ENCODE data around the gene CYP27B1. TPM values are rescaled to one million over a fixed set of nuclear protein-coding genes. Genes with fewer than 3 reads are reported as not detected.

CYP27B1 gene
- total RNA-seq, 2 experiments from 2014 or later, result 6.9 to 7.1 TPM

DNA sequence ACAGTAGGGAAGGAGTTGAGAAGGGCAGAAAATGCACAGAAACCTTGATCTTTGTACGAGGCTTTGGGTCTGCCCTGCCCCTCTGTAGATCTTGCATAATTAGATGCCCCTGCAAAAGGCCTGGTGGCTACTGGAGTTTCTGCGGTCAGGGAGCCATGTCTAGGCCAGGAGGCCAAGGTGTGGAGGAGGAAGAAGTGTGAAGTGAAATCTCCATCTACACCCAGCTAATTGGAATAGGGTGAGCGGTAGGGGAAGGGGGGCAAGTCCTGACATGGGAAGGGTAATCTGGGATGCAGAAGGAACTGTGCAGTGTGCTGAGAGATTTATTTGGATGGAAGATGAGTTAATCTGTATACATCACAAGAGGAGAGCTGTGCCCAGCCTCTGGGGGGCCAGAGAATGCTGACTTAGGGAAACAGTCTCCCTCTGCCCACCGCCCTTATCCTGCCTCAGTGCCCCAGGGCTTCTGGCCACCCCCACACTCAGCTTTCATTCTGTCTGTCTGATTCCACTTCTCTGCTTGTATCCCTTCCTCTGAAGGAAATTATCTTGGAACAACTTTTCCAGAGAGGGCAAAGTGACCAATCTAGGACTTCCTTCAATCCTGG is 5.4 kb downstream of the CYP27B1 start:
- POLR2A ChIA-PET, result no interaction called here
- Histone ChIP-seq H3K9me3 (ENCODE audit: low read length) (no peaks in the 10 kb centered on the region), H3K79me2 (ENCODE audit: insufficient read depth, low read depth, low read length) (peaks cover 7% of the 10 kb centered on the region; the same call in 1 of the 2 replicates), H3K27ac (ENCODE audit: low read depth, low read length, poor library complexity, severe bottlenecking) (no peak overlapping the region), H3K4me1 (ENCODE audit: insufficient read depth, low read length, poor library complexity, severe bottlenecking) (peaks cover 16% of the 10 kb centered on the region), H2AFZ (ENCODE audit: low read length) (no peak overlapping the region), H3K4me3 (ENCODE audit: low read depth, low read length, poor library complexity, severe bottlenecking) (no peak overlapping the region), H4K20me1 (ENCODE audit: insufficient read depth, low read length) (peaks cover 10% of the 10 kb centered on the region; the same call in 1 of the 2 replicates), H3K9me2 (ENCODE audit: insufficient read depth, low read length) (no peaks in the 10 kb centered on the region), H3K4me2 (ENCODE audit: low read length) (no peak overlapping the region), H3K36me3 (ENCODE audit: insufficient read depth, low read length) (peaks cover 50% of the 10 kb centered on the region)
- CTCF ChIA-PET (ENCODE audit: unreplicated experiment), result no interaction called here
- intact Hi-C loops (cut with micrococcal nuclease; ENCODE audit: unreplicated experiment), result no loop called here
- no peak for TF ChIP-seq EZH2phosphoT487 (IDR thresholded peaks at IDR 0.05; ENCODE audit: borderline replicate concordance, low read depth, low read length)
- TF ChIP-seq CTCF (conservative IDR thresholded peaks at IDR 0.05; ENCODE audit: low read length), result no peak
- no peak for DNase-seq (ENCODE audit: low spot score)
- BruUV-seq (replicated peaks), result no TSS peak

DNA sequence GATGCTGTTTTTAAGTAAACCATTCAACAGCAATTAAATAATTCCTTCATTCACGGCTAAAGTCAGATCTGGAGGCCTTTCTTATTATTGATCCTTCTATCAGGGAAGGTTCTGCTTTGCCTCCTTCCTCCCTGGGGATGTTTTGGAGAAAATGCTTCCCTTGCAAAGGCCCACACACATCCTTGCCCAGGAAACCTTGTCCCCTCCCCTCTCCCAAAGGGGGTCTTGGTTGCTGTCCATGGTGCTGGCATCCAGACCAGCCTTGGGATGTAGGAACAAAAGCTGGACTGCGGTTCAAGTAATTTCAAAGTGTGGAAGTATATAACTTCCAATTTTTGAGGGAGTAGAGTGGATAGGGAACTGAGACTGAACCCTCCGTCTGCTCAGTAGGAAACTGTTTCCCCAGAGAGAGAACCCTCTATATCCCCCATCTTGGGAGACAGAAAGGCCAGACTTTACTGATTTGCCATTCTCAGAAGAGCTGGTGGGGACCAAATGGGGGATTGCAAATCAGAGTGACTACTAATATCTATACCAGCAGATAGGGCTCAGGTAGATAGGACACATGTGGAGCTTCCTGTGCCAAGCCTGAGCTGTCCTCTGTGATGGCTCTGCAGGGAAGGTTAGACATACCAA is 6.4 kb downstream of the CYP27B1 start:
- Histone ChIP-seq H2AFZ (ENCODE audit: low read length) (no peak overlapping the region), H3K27ac (ENCODE audit: low read depth, low read length, poor library complexity, severe bottlenecking) (no peak overlapping the region), H3K36me3 (ENCODE audit: insufficient read depth, low read length) (peaks cover 50% of the 10 kb centered on the region), H3K9me2 (ENCODE audit: insufficient read depth, low read length) (no peaks in the 10 kb centered on the region), H3K79me2 (ENCODE audit: insufficient read depth, low read depth, low read length) (peaks cover 7% of the 10 kb centered on the region; the same call in 1 of the 2 replicates), H3K4me3 (ENCODE audit: low read depth, low read length, poor library complexity, severe bottlenecking) (no peak overlapping the region), H3K9me3 (ENCODE audit: low read length) (no peaks in the 10 kb centered on the region), H4K20me1 (ENCODE audit: insufficient read depth, low read length) (peaks cover 10% of the 10 kb centered on the region; the same call in 1 of the 2 replicates), H3K4me2 (ENCODE audit: low read length) (no peak overlapping the region), H3K4me1 (ENCODE audit: insufficient read depth, low read length, poor library complexity, severe bottlenecking) (peaks cover 19% of the 10 kb centered on the region)
- POLR2A ChIA-PET, result interaction anchor here (1.0 kb wide), 1 partner anchor 135 kb away, joined by 3 read pairs; no protein-coding TSS in a partner anchor
- BruUV-seq (replicated peaks), result no TSS peak
- TF ChIP-seq CTCF (conservative IDR thresholded peaks at IDR 0.05; ENCODE audit: low read length), result no peak
- TF ChIP-seq EZH2phosphoT487 (IDR thresholded peaks at IDR 0.05; ENCODE audit: borderline replicate concordance, low read depth, low read length), result no peak
- intact Hi-C loops (cut with micrococcal nuclease; ENCODE audit: unreplicated experiment), result no loop called here
- no peak for DNase-seq (ENCODE audit: low spot score)
- CTCF ChIA-PET (ENCODE audit: unreplicated experiment), result no interaction called here
